Right lobe of liver (tissue), 6 donors: ENCODE results near the gene BRD3OS. TPM values are rescaled to one million over a fixed set of nuclear protein-coding genes. Genes with fewer than 3 reads are reported as not detected.
A peak's percentile ranks its signal among the peaks of the same experiment; 100 is the strongest.

Source experiments
- ATAC-seq, 4 donors: fragments of 200-7000 bp; cut with Tn5 transposase; one replicate each; pipeline ENCODE4 v1.9.1; 2020; ENCODE audit warnings: mild to moderate bottlenecking in 4 of 4, moderate library complexity in 4 of 4
- DNase-seq, 3 donors: peaks; one replicate each; pipeline ENCODE4 v3.0.0-alpha.2; 2020
- H3K27ac ChIP-seq, 3 donors: fragments of 200-600 bp; one replicate each; pipeline ENCODE4 v1.8.0; 2022
- H3K27me3 ChIP-seq, 2 donors: fragments of 200-600 bp; one replicate each; pipeline ENCODE4 v1.8.0; 2022
- H3K36me3 ChIP-seq, 4 donors: fragments of 200-600 bp; sonication (generic) in 1 of 4; one replicate each; pipeline versions ENCODE4 v1.5.1 to v1.8.0; 2017 to 2022; ENCODE audit warnings: control low read depth in 1 of 4
- H3K4me1 ChIP-seq, 4 donors: fragments of 200-600 bp; sonication (generic) in 1 of 4; one replicate each; pipeline versions ENCODE4 v1.5.1 to v1.8.0; 2017 to 2022; ENCODE audit warnings: control low read depth in 1 of 4
- H3K4me3 ChIP-seq, 3 donors: fragments of 200-600 bp; one replicate each; pipeline ENCODE4 v1.8.0; 2022
- H3K9me3 ChIP-seq, 4 donors: fragments of 200-600 bp; sonication (generic) in 1 of 4; one replicate each; pipeline versions ENCODE4 v1.5.1 to v1.8.0; 2017 to 2022; ENCODE audit warnings: control low read depth in 1 of 4
- CTCF ChIP-seq, 4 donors: fragments of 200-600 bp in 3 of 4; fragments of 450-650 bp in 1 of 4; IDR thresholded peaks; one replicate each; pipeline versions ENCODE4 v1.5.1 to v1.8.0; 2016 to 2022; ENCODE audit warnings: antibody characterized with exemption in 4 of 4, mild to moderate bottlenecking in 2 of 4
- POLR2A ChIP-seq: fragments of 450-650 bp; IDR thresholded peaks from one replicate; pipeline ENCODE4 v1.6.1; 2017; ENCODE audit warnings: antibody characterized with exemption, mild to moderate bottlenecking
- whole genome bisulfite sequencing: methylation state at CpG from one replicate; pipeline ENCODE4 v1.1.6; 2018; ENCODE audit warnings: low coverage, low lambda C conversion rate; ENCODE audit not compliant: insufficient coverage; ENCODE audit errors: missing lambda C conversion rate; 5-methylcytosine and 5-hydroxymethylcytosine counted together
- intact Hi-C, 2 donors: fragments of 100-400 bp; cut with DNase I; formaldehyde crosslinking; loops; one replicate each; pipeline versions ENCODE4 v1.11.2 to v1.14.1; 2022
- total RNA-seq, 6 experiments: library from RNA; depleted of rRNA in 2 of 6; stranded (reverse); fragments of >200 nt in 2 of 6; fragmentation: NEBNext Ultra II Directional in 3 of 6; extraction: Animal tissue kit (Norgen Biotek cat#: 25700) in 3 of 6; gene quantifications; one replicate each; pipeline versions ENCODE4 v1.1.0 to v1.2.4, GENCODE V29; 2016 to 2023
- donor health status: DM: no; HTN: yes; CAD: no.
- donor health status: DM: no; HTN: no; CAD: no.
- donor health status: DM: no; HTN: no; CAD: no.
- donor health status: DM: no; HTN: yes; CAD: no.
- donor health status: DM: no; HTN: yes; CAD: no.

Gene BRD3OS
- total RNA-seq, 6 experiments from 2014 or later: 3.2 to 8.1 (median 5.9) TPM

GRCh38 chr9:134005381-134005780, 19.9 kb upstream of the BRD3OS start:
- WGBS: 100% methylated on average over 1 of the region's 8 CpGs
- Histone ChIP-seq H3K4me3 (no peak overlapping the region), H3K4me1 (peaks cover 0 to 8% (median 0%) of the 10 kb centered on the region in 4 donors), H3K36me3 (no peaks in the 10 kb centered on the region), H3K27ac (no peak overlapping the region), H3K27me3 (no peaks in the 10 kb centered on the region), H3K9me3 (no peaks in the 10 kb centered on the region)
- TF ChIP-seq POLR2A (no peak), CTCF (IDR thresholded peaks at IDR 0.05) (no peak)
- intact Hi-C loops: no loop called here
- DNase-seq (no peak), ATAC-seq (no peak)

- no peaks in the 10 kb centered on the region for H3K27me3 ChIP-seq
- H3K9me3 ChIP-seq: no peaks in the 10 kb centered on the region
- peaks cover 0 to 18% (median 0%) of the 10 kb centered on the region in 4 donors for H3K4me1 ChIP-seq
- H3K27ac ChIP-seq: no peak overlapping the region
- TF ChIP-seq POLR2A: no peak
- TF ChIP-seq CTCF (IDR thresholded peaks at IDR 0.05): no peak
- 50% methylated on average over 4 of the region's 6 CpGs for WGBS
- intact Hi-C loops: no loop called here
- H3K4me3 ChIP-seq: no peak overlapping the region
- H3K36me3 ChIP-seq: no peaks in the 10 kb centered on the region
- DNase-seq (no peak), ATAC-seq (no peak)
Observed at GRCh38 chr9:134007150-134007549, 18.1 kb upstream of the BRD3OS start.

- H3K36me3 ChIP-seq: no peaks in the 10 kb centered on the region
- H3K9me3 ChIP-seq: no peaks in the 10 kb centered on the region
- peaks cover 0 to 18% (median 0%) of the 10 kb centered on the region in 4 donors for H3K4me1 ChIP-seq
- H3K4me3 ChIP-seq: no peak overlapping the region
- ATAC-seq (no peak), DNase-seq (no peak)
- no peak overlapping the region for H3K27ac ChIP-seq
- intact Hi-C loops: no loop called here
- 86% methylated on average over 5 of the region's 9 CpGs for WGBS
- TF ChIP-seq CTCF (IDR thresholded peaks at IDR 0.05) (no peak), POLR2A (no peak)
- H3K27me3 ChIP-seq: no peaks in the 10 kb centered on the region
Observed at GRCh38 chr9:134007571-134007970, 17.7 kb upstream of the BRD3OS start.

GRCh38 chr9:134010310-134011173, 14.7 kb upstream of the BRD3OS start:
- intact Hi-C loops: no loop called here
- H3K36me3 ChIP-seq: no peaks in the 10 kb centered on the region
- no peaks in the 10 kb centered on the region for H3K27me3 ChIP-seq
- no peak overlapping the region for H3K4me3 ChIP-seq
- H3K9me3 ChIP-seq: no peaks in the 10 kb centered on the region
- peak in 3 of 4 donors; percentile 67 to 92 (median 91) for ATAC-seq
- no peak for TF ChIP-seq CTCF (IDR thresholded peaks at IDR 0.05)
- TF ChIP-seq POLR2A: no peak
- H3K4me1 ChIP-seq: peaks cover 0 to 18% (median 0%) of the 10 kb centered on the region in 4 donors
- peak overlapping the region in 1 of 3 donors; percentile 79 for H3K27ac ChIP-seq
- DNase-seq: peak in 2 of 3 donors; percentile 79
- whole genome bisulfite sequencing: 6% methylated on average over 6 of the region's 20 CpGs
